ENCODE data around the gene TACC2.

Gene TACC2

DNA sequence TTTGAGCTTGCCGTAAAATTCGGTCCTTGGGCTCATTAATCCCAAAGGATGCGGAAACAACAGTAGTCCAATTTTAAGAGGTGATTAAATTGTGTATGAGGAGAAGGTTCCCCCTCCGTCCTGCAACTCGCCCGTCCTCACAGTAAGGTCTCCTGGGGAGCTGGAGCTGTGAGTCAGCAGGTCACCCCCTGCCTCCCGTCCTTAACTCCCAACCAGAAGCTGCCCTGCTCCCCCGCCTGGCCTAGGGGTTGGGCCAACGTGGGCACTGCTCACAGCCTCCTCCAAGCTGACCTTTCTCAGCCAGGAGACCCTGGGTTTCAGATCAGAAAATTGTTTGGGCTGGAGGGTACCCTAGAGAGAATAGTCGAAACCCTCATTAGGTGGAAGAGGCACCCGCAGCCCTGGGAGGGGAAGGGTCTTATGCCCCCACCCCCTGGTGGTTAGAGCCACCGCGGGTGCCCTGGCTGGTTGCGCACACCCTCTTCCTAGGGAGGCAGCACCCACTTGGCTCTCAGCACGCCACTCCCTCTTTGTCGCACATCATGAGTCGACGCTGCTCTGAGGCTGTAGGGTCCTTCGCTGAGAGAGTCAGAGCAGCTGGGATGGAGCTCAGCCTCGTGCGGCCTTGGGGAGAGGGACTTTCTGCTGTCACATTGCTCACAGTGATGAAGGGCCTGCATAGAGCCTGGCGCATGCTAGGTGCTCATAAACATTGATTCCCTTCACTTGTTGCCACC is 131.2 kb downstream of the TACC2 start:
- no peaks in the 10 kb centered on the region for H4K20me1 ChIP-seq (ENCODE audit: low read depth, low read length)
- H3K36me3 ChIP-seq (ENCODE audit: low read length): no peaks in the 10 kb centered on the region
- no peak overlapping the region for H2AFZ ChIP-seq (ENCODE audit: low read depth, low read length, severe bottlenecking)
- no peak overlapping the region for H3K4me3 ChIP-seq (ENCODE audit: insufficient read depth, low read length, poor library complexity, severe bottlenecking)
- no peaks in the 10 kb centered on the region for H3K79me2 ChIP-seq (ENCODE audit: insufficient read depth, low read length)
- H3K9me3 ChIP-seq (ENCODE audit: insufficient read depth, low read length): no peaks in the 10 kb centered on the region
- H3K27ac ChIP-seq (ENCODE audit: low read depth, low read length): no peak overlapping the region
- H3K4me2 ChIP-seq (ENCODE audit: low read depth, low read length, poor library complexity, severe bottlenecking): no peak overlapping the region
- no peak overlapping the region for H3K9ac ChIP-seq (ENCODE audit: low read length)
- H3F3A ChIP-seq (ENCODE audit: insufficient read depth): no peaks in the 10 kb centered on the region
- no peaks in the 10 kb centered on the region for H3K27me3 ChIP-seq (ENCODE audit: low read length)
- no peaks in the 10 kb centered on the region for H3K9me2 ChIP-seq (replicated peaks; ENCODE audit: insufficient read depth, low read length)
- no peak for TF ChIP-seq EZH2phosphoT487 (conservative IDR thresholded peaks at IDR 0.05; ENCODE audit: low read length)
- TF ChIP-seq, protein P1, sequence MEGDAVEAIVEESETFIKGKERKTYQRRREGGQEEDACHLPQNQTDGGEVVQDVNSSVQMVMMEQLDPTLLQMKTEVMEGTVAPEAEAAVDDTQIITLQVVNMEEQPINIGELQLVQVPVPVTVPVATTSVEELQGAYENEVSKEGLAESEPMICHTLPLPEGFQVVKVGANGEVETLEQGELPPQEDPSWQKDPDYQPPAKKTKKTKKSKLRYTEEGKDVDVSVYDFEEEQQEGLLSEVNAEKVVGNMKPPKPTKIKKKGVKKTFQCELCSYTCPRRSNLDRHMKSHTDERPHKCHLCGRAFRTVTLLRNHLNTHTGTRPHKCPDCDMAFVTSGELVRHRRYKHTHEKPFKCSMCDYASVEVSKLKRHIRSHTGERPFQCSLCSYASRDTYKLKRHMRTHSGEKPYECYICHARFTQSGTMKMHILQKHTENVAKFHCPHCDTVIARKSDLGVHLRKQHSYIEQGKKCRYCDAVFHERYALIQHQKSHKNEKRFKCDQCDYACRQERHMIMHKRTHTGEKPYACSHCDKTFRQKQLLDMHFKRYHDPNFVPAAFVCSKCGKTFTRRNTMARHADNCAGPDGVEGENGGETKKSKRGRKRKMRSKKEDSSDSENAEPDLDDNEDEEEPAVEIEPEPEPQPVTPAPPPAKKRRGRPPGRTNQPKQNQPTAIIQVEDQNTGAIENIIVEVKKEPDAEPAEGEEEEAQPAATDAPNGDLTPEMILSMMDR (IDR thresholded peaks at IDR 0.05; ENCODE audit: insufficient read depth, low read length, poor library complexity, severe bottlenecking): no peak

DNA sequence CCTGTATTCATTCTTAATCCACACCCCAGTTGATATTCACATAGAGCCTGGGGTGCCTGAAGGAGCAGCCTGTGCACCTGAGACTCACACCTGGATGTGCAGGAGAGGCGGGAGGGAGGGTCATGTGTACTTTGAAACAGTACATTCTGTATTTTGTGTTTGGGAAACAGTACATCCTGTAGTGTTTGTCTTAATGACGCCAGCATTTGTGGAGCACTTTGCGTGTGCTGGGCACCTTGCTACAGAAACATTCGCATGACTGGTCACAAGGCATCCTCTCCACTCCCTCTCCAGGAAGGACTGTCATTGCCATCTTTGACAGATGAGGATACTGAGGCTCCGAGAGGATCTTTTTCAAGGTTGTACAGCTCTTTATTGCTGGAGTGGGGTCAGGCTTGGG is 132.1 kb downstream of the TACC2 start:
- Histone ChIP-seq H3K79me2 (ENCODE audit: insufficient read depth, low read length) (no peaks in the 10 kb centered on the region), H3K9ac (ENCODE audit: low read length) (no peak overlapping the region), H4K20me1 (ENCODE audit: low read depth, low read length) (no peaks in the 10 kb centered on the region), H3K4me3 (ENCODE audit: insufficient read depth, low read length, poor library complexity, severe bottlenecking) (no peak overlapping the region), H3F3A (ENCODE audit: insufficient read depth) (no peaks in the 10 kb centered on the region), H3K27me3 (ENCODE audit: low read length) (no peaks in the 10 kb centered on the region), H3K9me3 (ENCODE audit: insufficient read depth, low read length) (no peaks in the 10 kb centered on the region), H2AFZ (ENCODE audit: low read depth, low read length, severe bottlenecking) (no peak overlapping the region), H3K27ac (ENCODE audit: low read depth, low read length) (no peak overlapping the region), H3K9me2 (replicated peaks; ENCODE audit: insufficient read depth, low read length) (no peaks in the 10 kb centered on the region), H3K4me2 (ENCODE audit: low read depth, low read length, poor library complexity, severe bottlenecking) (no peak overlapping the region), H3K36me3 (ENCODE audit: low read length) (no peaks in the 10 kb centered on the region)
- TF ChIP-seq, protein P1 (IDR thresholded peaks at IDR 0.05; ENCODE audit: insufficient read depth, low read length, poor library complexity, severe bottlenecking): no peak
- TF ChIP-seq EZH2phosphoT487 (conservative IDR thresholded peaks at IDR 0.05; ENCODE audit: low read length): no peak

DNA sequence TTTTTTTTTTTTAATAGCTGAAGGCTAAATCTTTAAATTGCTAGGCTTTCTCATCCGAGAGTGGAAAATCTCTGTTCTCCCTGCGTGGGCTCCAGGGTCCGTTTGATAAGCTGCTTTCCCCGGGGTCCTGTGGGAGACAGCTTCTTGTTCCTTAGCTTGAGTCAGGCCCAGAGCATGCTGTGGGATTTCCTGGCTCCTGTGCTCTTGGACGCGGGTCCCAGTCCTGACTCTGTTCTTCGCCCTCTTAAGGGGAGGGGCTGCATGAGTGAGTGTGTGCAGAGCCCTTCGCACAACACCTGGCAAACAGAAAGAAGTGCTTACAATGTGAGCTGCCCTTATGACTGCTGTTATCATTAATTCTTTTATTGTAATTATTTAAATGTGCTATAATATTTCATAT is 133.5 kb downstream of the TACC2 start:
- no peaks in the 10 kb centered on the region for H3F3A ChIP-seq (ENCODE audit: insufficient read depth)
- H3K9me3 ChIP-seq (ENCODE audit: insufficient read depth, low read length): no peaks in the 10 kb centered on the region
- no peaks in the 10 kb centered on the region for H3K79me2 ChIP-seq (ENCODE audit: insufficient read depth, low read length)
- H3K9ac ChIP-seq (ENCODE audit: low read length): no peak overlapping the region
- no peak overlapping the region for H3K4me2 ChIP-seq (ENCODE audit: low read depth, low read length, poor library complexity, severe bottlenecking)
- no peak for TF ChIP-seq EZH2phosphoT487 (conservative IDR thresholded peaks at IDR 0.05; ENCODE audit: low read length)
- TF ChIP-seq, protein P1 (IDR thresholded peaks at IDR 0.05; ENCODE audit: insufficient read depth, low read length, poor library complexity, severe bottlenecking): no peak
- no peaks in the 10 kb centered on the region for H4K20me1 ChIP-seq (ENCODE audit: low read depth, low read length)
- H3K9me2 ChIP-seq (replicated peaks; ENCODE audit: insufficient read depth, low read length): no peaks in the 10 kb centered on the region
- no peaks in the 10 kb centered on the region for H3K36me3 ChIP-seq (ENCODE audit: low read length)
- no peak overlapping the region for H3K27ac ChIP-seq (ENCODE audit: low read depth, low read length)
- no peaks in the 10 kb centered on the region for H3K27me3 ChIP-seq (ENCODE audit: low read length)
- H3K4me3 ChIP-seq (ENCODE audit: insufficient read depth, low read length, poor library complexity, severe bottlenecking): no peak overlapping the region
- no peak overlapping the region for H2AFZ ChIP-seq (ENCODE audit: low read depth, low read length, severe bottlenecking)
